ENCODE results near the gene CCSER2. TPM values are rescaled to one million over a fixed set of nuclear protein-coding genes. Genes with fewer than 3 reads are reported as not detected.

The CCSER2 gene
- total RNA-seq, 2 experiments from 2014 or later, result 56.9 to 57.5 TPM

DNA sequence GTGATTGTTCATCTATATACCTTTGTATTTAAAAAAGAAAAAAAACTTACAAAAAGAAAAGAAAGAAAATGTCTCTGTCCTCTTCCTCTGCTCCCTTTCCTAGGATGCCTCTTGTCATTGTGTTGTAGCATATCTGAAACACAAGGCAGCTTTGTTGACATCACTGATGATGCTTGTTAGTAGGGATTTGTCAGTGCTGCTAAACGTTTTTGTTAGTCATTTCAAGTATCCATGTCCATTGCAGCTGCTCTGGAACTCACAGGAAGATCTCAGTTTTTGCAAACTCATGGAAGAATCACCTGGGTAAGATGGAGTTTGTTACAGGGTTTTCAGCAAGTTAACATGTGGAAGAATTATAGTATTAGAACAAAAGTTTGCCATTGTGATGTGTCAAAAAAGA lies 123.6 kb downstream of the CCSER2 start:
- Mint-ChIP-seq H3K27me3 (no peaks in the 10 kb centered on the region), H3K27ac (no peak overlapping the region), H3K4me1 (ENCODE audit: low read depth) (peaks cover 17% of the 10 kb centered on the region), H3K36me3 (ENCODE audit: low read depth) (peaks cover 40% of the 10 kb centered on the region), H3K4me3 (no peak overlapping the region), H3K9me3 (peaks cover 7% of the 10 kb centered on the region)
- no peak for TF ChIP-seq CTCF (IDR thresholded peaks at IDR 0.05)
- ChIA-PET CTCF (no interaction called here), POLR2A (no interaction called here)
- DNase-seq (no peak), ATAC-seq (no peak)
- intact Hi-C loops (cut with micrococcal nuclease), result no loop called here

DNA sequence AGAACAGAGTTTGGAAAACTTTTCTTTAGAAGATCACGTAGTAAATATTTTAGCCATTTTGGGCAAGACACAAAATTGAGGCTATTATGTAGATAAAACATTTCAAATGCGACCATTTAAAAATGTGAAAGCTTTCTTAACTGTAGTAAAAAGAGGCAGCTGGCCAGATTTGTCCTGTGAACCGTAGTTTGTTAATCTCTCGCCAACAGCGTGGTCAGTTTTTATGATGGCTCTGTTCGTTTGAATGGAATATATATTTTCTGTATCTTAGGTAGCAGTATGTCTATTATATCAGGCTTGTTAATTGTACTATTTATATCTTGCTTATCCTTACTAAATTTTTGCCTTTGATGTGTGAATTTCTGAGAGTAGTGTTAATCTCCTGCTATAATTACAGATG lies 124.9 kb downstream of the CCSER2 start:
- Mint-ChIP-seq H3K36me3 (ENCODE audit: low read depth) (peaks cover 37% of the 10 kb centered on the region), H3K4me3 (no peak overlapping the region), H3K4me1 (ENCODE audit: low read depth) (peaks cover 19% of the 10 kb centered on the region), H3K27me3 (no peaks in the 10 kb centered on the region), H3K27ac (no peak overlapping the region), H3K9me3 (peaks cover 7% of the 10 kb centered on the region)
- intact Hi-C loops (cut with micrococcal nuclease), result no loop called here
- ATAC-seq (no peak), DNase-seq (no peak)
- ChIA-PET CTCF (interaction anchor here (1.5 kb wide), 1 partner anchor 23 kb away, joined by 7 read pairs; no protein-coding TSS in a partner anchor), POLR2A (no interaction called here)
- no peak for TF ChIP-seq CTCF (IDR thresholded peaks at IDR 0.05)

DNA sequence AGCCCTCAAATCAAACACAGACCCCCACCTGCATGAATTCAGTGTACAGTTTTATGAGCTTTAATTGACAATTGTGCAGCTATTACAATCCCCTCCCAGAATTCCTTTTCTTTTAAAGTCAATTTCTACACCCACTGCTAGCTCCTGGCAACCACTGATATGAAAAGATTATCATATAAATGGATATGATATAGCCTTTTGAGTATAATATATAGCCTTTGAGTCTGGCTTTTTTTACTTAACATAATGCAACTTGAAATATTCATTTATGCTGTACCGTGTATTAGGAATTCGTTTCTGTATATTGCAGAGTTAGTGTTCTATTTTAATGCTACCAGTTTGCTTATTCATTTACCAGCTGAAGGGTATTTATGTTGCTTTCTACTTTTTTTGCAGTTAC lies 127.7 kb downstream of the CCSER2 start:
- POLR2A ChIA-PET, result no interaction called here
- peaks cover 9% of the 10 kb centered on the region for H3K9me3 Mint-ChIP-seq
- peak overlapping the region; percentile 3 for H3K27ac Mint-ChIP-seq
- ATAC-seq, result no peak
- peaks cover 48% of the 10 kb centered on the region for H3K36me3 Mint-ChIP-seq (ENCODE audit: low read depth)
- TF ChIP-seq CTCF (IDR thresholded peaks at IDR 0.05), result no peak
- no peak for DNase-seq
- no peaks in the 10 kb centered on the region for H3K27me3 Mint-ChIP-seq
- CTCF ChIA-PET, result interaction anchor here (1.0 to 1.4 kb wide), 2 partner anchors 26 to 189 kb away, joined by 4 to 6 read pairs; no protein-coding TSS in a partner anchor
- no peak overlapping the region for H3K4me3 Mint-ChIP-seq
- intact Hi-C loops (cut with micrococcal nuclease), result no loop called here
- peaks cover 27% of the 10 kb centered on the region for H3K4me1 Mint-ChIP-seq (ENCODE audit: low read depth)

DNA sequence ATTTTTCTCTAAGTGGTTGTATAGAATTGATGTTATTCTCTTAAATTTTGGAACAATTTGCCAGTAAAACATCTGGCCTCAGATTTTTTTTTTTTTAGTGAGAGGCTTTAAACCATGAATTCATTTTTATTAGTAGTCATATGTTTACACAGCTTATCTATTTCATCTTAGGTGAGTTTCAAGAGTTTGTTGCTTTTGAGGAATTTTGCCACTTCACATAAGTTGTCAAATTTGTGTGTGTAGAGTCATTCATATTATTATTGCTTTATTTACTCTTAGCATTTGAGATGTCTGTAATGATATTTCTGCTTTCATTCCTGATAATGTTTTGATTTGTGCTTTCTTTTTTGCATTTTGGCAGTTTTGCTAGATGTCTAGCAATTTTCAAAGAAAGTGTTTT lies 132.1 kb downstream of the CCSER2 start:
- H3K27ac Mint-ChIP-seq, result no peak overlapping the region
- DNase-seq, result no peak
- ChIA-PET POLR2A (no interaction called here), CTCF (no interaction called here)
- ATAC-seq, result no peak
- H3K27me3 Mint-ChIP-seq, result no peaks in the 10 kb centered on the region
- no peak overlapping the region for H3K4me3 Mint-ChIP-seq
- TF ChIP-seq CTCF (IDR thresholded peaks at IDR 0.05), result no peak
- H3K9me3 Mint-ChIP-seq, result peaks cover 2% of the 10 kb centered on the region
- intact Hi-C loops (cut with micrococcal nuclease), result no loop called here
- H3K36me3 Mint-ChIP-seq (ENCODE audit: low read depth), result peaks cover 40% of the 10 kb centered on the region
- H3K4me1 Mint-ChIP-seq (ENCODE audit: low read depth), result peaks cover 28% of the 10 kb centered on the region

GRCh38 chr10:84469470-84469869 lies 141.1 kb downstream of the CCSER2 start:
- Mint-ChIP-seq H3K4me1 (ENCODE audit: low read depth) (peaks cover 6% of the 10 kb centered on the region), H3K4me3 (no peak overlapping the region), H3K9me3 (no peaks in the 10 kb centered on the region), H3K27ac (no peak overlapping the region), H3K36me3 (ENCODE audit: low read depth) (peaks cover 20% of the 10 kb centered on the region), H3K27me3 (no peaks in the 10 kb centered on the region)
- intact Hi-C loops (cut with micrococcal nuclease), result no loop called here
- ATAC-seq, result no peak
- no peak for TF ChIP-seq CTCF (IDR thresholded peaks at IDR 0.05)
- POLR2A ChIA-PET, result no interaction called here
- CTCF ChIA-PET, result no interaction called here
- no peak for DNase-seq

All from activated CD8-positive, alpha-beta T cell treated with anti-CD3 and anti-CD28 coated beads for 36 hours (primary cell).